Activated naive CD8-positive, alpha-beta T cell treated with anti-CD3 and anti-CD28 coated beads, Interleukin-2, amount 10 ng/mL, durations not matched to agents 7 days and 5 days (primary cell): ENCODE measurements around the gene ABHD2. TPM values are rescaled to one million over a fixed set of nuclear protein-coding genes. Genes with fewer than 3 reads are reported as not detected.

ENCODE experiments used
- ATAC-seq: fragments of 150-1000 bp; cut with Tn5 transposase; one replicate; pipeline ENCODE4 v1.10.0; 2021; ENCODE audit warnings: low read depth, moderate library complexity
- POLR2A ChIA-PET: fragments of 350-600 bp; sonication (Branson Sonifier 250); formaldehyde crosslinking; loops from one replicate; lab custom pipeline; 2021; ENCODE audit warnings: antibody characterized with exemption; lab: Charles Lee
- DNase-seq: peaks from one replicate; pipeline ENCODE4 v3.0.0; 2021
- H3K27ac Mint-ChIP-seq: one replicate; pipeline ENCODE4 v1.8.0; 2022; ENCODE audit warnings: mild to moderate bottlenecking, mixed read lengths
- H3K27me3 Mint-ChIP-seq: one replicate; pipeline ENCODE4 v1.8.0; 2022; ENCODE audit warnings: mild to moderate bottlenecking, moderate library complexity, mixed read lengths
- H3K36me3 Mint-ChIP-seq: one replicate; pipeline ENCODE4 v1.8.0; 2021; ENCODE audit warnings: mild to moderate bottlenecking, mixed read lengths
- H3K4me1 Mint-ChIP-seq: one replicate; pipeline ENCODE4 v1.8.0; 2021; ENCODE audit warnings: mixed read lengths
- H3K4me3 Mint-ChIP-seq: one replicate; pipeline ENCODE4 v1.8.0; 2022; ENCODE audit warnings: mild to moderate bottlenecking, moderate library complexity, mixed read lengths
- H3K9me3 Mint-ChIP-seq: one replicate; pipeline ENCODE4 v1.8.0; 2021; ENCODE audit warnings: mixed read lengths
- total RNA-seq, 2 experiments: library from RNA; stranded (reverse); gene quantifications; one replicate each; pipeline ENCODE4 v1.2.3, GENCODE V29; 2021

ABHD2 gene
- total RNA-seq, 2 experiments from 2014 or later = 54.1 to 62.8 TPM

DNA sequence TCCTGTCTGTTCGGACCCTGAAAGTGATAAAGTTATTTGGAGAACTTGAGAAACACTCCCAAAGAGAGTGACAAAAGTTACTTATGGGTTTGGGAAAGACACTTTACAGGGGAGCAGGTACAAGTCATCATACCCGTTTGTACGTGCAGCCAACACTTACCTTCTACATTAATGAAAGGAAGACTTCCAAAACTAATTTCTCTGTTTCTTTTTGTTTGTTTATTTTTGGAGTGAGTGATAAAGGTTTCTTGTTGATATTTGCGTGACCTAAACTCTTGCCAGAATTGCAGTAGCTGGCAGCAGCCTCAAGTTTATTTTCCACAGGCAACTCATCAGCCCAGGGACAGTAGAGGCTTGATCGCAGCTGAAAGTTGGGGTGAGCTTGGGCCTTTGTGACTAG lies 8.4 kb downstream of the ABHD2 start:
- POLR2A ChIA-PET = interaction anchor here (0.8 kb wide), 1 partner anchor 9 kb away, joined by 4 read pairs; the partner anchor contains the start of gene ABHD2
- Mint-ChIP-seq H3K27me3 (no peaks in the 10 kb centered on the region), H3K36me3 (peaks cover 14% of the 10 kb centered on the region), H3K9me3 (no peaks in the 10 kb centered on the region), H3K4me3 (no peak overlapping the region), H3K4me1 (peaks cover 10% of the 10 kb centered on the region), H3K27ac (no peak overlapping the region)
- ATAC-seq = no peak
- DNase-seq = no peak

DNA sequence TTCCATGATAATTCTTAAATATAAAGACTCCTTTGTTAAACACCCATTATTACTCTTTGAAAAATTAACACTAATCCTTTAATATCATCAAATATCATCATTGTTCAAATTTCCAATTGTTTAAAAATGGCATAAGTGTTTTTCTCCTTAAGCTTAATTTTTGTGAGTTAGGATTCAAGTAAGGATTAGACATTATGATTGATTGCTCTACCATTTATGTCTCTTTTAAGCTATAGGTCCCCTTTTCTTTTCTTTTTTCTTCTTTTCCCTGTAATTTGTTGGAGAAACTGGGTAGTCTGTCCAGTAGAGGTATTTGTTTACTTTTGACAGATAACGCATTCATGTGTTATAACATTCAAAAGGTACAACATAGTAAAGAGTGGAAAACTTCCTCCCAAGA lies 9.1 kb downstream of the ABHD2 start:
- Mint-ChIP-seq H3K27me3 (no peaks in the 10 kb centered on the region), H3K4me3 (no peak overlapping the region), H3K27ac (no peak overlapping the region), H3K36me3 (peaks cover 15% of the 10 kb centered on the region), H3K9me3 (no peaks in the 10 kb centered on the region), H3K4me1 (peaks cover 9% of the 10 kb centered on the region)
- POLR2A ChIA-PET = interaction anchor here (1.6 kb wide), 1 partner anchor 9 kb away, joined by 6 read pairs; the partner anchor contains the start of gene ABHD2
- DNase-seq (no peak), ATAC-seq (no peak)

- POLR2A ChIA-PET = interaction anchor here (0.7 to 1.6 kb wide), 2 partner anchors 10 to 102 kb away, joined by 3 to 6 read pairs; partner anchors contain the start of gene ABHD2
- H3K4me1 Mint-ChIP-seq = peaks cover 9% of the 10 kb centered on the region
- H3K27me3 Mint-ChIP-seq = no peaks in the 10 kb centered on the region
- H3K4me3 Mint-ChIP-seq = no peak overlapping the region
- DNase-seq (no peak), ATAC-seq (no peak)
- no peak overlapping the region for H3K27ac Mint-ChIP-seq
- H3K36me3 Mint-ChIP-seq = peaks cover 17% of the 10 kb centered on the region
- no peaks in the 10 kb centered on the region for H3K9me3 Mint-ChIP-seq
These were observed 10.0 kb downstream of the ABHD2 start for GRCh38 chr15:89098281-89098680.

GRCh38 chr15:89099968-89100367 lies 11.7 kb downstream of the ABHD2 start:
- Mint-ChIP-seq H3K27me3 (no peaks in the 10 kb centered on the region), H3K9me3 (no peaks in the 10 kb centered on the region), H3K4me3 (no peak overlapping the region), H3K27ac (no peak overlapping the region), H3K4me1 (peaks cover 6% of the 10 kb centered on the region), H3K36me3 (peaks cover 10% of the 10 kb centered on the region)
- POLR2A ChIA-PET = interaction anchor here (0.7 kb wide), 1 partner anchor 851 kb away, joined by 3 read pairs; no protein-coding TSS in a partner anchor
- ATAC-seq (no peak), DNase-seq (no peak)

- Mint-ChIP-seq H3K4me3 (no peak overlapping the region), H3K27ac (peak overlapping the region; percentile 31), H3K9me3 (no peaks in the 10 kb centered on the region), H3K27me3 (no peaks in the 10 kb centered on the region), H3K4me1 (peaks cover 5% of the 10 kb centered on the region), H3K36me3 (peaks cover 15% of the 10 kb centered on the region)
- ATAC-seq (no peak), DNase-seq (no peak)
- POLR2A ChIA-PET = no interaction called here
These were observed 13.3 kb downstream of the ABHD2 start for GRCh38 chr15:89101302-89102193.

- ATAC-seq (no peak), DNase-seq (no peak)
- Mint-ChIP-seq H3K4me1 (peaks cover 7% of the 10 kb centered on the region), H3K4me3 (no peak overlapping the region), H3K36me3 (peaks cover 19% of the 10 kb centered on the region), H3K9me3 (no peaks in the 10 kb centered on the region), H3K27ac (no peak overlapping the region), H3K27me3 (no peaks in the 10 kb centered on the region)
- POLR2A ChIA-PET = no interaction called here
These were observed 15.4 kb downstream of the ABHD2 start for GRCh38 chr15:89103481-89104171.

DNA sequence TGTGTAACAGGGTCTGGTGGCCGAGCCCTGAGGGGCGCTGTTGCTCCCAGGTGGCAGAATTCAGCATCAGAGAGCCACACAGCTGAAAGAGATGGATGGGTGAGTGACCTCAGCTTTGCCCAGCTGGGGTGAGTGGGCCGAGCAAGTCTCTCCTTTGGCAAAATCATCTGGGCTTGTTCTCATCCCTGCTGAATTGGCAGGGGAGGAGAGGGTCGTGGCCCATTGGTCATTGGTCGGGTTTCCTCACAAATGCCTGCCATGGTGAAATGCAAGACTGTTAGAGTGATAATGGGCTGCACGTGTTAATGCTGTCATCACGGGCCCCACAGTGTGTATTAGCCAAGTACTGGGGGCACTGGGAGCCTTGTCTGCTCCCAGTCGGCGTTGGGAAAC lies 15.9 kb downstream of the ABHD2 start:
- Mint-ChIP-seq H3K4me3 (no peak overlapping the region), H3K27ac (no peak overlapping the region), H3K9me3 (no peaks in the 10 kb centered on the region), H3K36me3 (peaks cover 18% of the 10 kb centered on the region), H3K4me1 (peaks cover 7% of the 10 kb centered on the region), H3K27me3 (no peaks in the 10 kb centered on the region)
- no peak for ATAC-seq
- no peak for DNase-seq
- POLR2A ChIA-PET = no interaction called here

- no peak for DNase-seq
- Mint-ChIP-seq H3K27me3 (no peaks in the 10 kb centered on the region), H3K36me3 (peaks cover 15% of the 10 kb centered on the region), H3K4me1 (peaks cover 7% of the 10 kb centered on the region), H3K27ac (no peak overlapping the region), H3K4me3 (no peak overlapping the region), H3K9me3 (no peaks in the 10 kb centered on the region)
- POLR2A ChIA-PET = no interaction called here
- ATAC-seq = no peak
These were observed 16.9 kb downstream of the ABHD2 start for GRCh38 chr15:89105147-89105546.

DNA sequence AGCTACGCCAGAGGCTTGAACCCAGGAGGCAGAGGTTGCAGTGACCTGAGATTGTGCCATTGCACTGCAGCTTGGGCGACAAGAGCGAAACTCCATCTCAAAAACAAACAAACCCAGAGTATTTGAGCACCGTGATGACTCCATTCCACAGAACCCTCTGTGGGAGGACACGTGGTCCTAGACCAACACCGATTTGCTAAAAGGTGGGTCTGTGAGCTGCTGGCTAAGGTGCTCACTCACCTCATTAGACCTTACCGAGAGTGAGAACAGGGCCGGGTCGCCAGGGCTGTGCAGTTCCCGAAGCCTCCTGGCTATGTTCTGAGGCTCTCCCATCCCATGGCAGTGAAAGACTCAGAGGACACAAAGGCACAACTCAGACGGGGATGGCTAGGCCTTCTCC lies 17.9 kb downstream of the ABHD2 start:
- DNase-seq = no peak

GRCh38 chr15:89107984-89108383 lies 19.7 kb downstream of the ABHD2 start:
- H3K4me3 Mint-ChIP-seq = no peak overlapping the region
- H3K27me3 Mint-ChIP-seq = no peaks in the 10 kb centered on the region
- H3K36me3 Mint-ChIP-seq = peaks cover 9% of the 10 kb centered on the region
- H3K9me3 Mint-ChIP-seq = no peaks in the 10 kb centered on the region
- no peak overlapping the region for H3K27ac Mint-ChIP-seq
- POLR2A ChIA-PET = interaction anchor here (0.6 kb wide), 1 partner anchor 192 kb away, joined by 4 read pairs; no protein-coding TSS in a partner anchor
- peaks cover 13% of the 10 kb centered on the region for H3K4me1 Mint-ChIP-seq
- DNase-seq (no peak), ATAC-seq (no peak)

More for the DNA sequence above, 17.9 kb downstream of the ABHD2 start:
- Mint-ChIP-seq H3K4me1 (peaks cover 7% of the 10 kb centered on the region), H3K4me3 (no peak overlapping the region), H3K36me3 (peaks cover 15% of the 10 kb centered on the region), H3K9me3 (no peaks in the 10 kb centered on the region), H3K27ac (no peak overlapping the region), H3K27me3 (no peaks in the 10 kb centered on the region)
- POLR2A ChIA-PET = no interaction called here
- no peak for ATAC-seq

DNA sequence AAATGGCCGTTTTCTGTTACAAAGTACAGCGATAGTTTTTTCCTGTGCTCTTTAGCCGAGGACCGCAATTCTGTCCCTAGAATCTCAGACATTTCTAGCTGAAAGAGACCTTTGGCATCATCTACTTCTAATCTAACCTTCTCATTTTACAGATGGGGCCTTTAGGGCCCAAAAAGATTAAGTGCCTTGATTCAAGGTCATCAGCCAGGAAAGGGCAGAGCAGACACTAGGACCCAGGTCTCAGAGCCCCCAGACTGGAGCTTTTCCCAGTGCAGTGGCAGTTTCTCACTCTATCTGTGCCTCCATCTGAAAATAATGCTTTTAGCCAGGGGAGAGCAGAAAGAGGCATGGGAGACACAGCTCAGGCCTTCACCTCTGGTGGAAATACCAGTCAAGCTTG lies 20.6 kb downstream of the ABHD2 start:
- Mint-ChIP-seq H3K36me3 (peaks cover 9% of the 10 kb centered on the region), H3K4me1 (peaks cover 16% of the 10 kb centered on the region), H3K9me3 (no peaks in the 10 kb centered on the region), H3K27me3 (no peaks in the 10 kb centered on the region), H3K27ac (no peak overlapping the region), H3K4me3 (no peak overlapping the region)
- POLR2A ChIA-PET = no interaction called here
- ATAC-seq (no peak), DNase-seq (no peak)

- H3K36me3 Mint-ChIP-seq = peaks cover 9% of the 10 kb centered on the region
- DNase-seq (no peak), ATAC-seq (no peak)
- no peak overlapping the region for H3K27ac Mint-ChIP-seq
- POLR2A ChIA-PET = no interaction called here
- no peaks in the 10 kb centered on the region for H3K27me3 Mint-ChIP-seq
- peaks cover 16% of the 10 kb centered on the region for H3K4me1 Mint-ChIP-seq
- H3K4me3 Mint-ChIP-seq = no peak overlapping the region
- no peaks in the 10 kb centered on the region for H3K9me3 Mint-ChIP-seq
These were observed 21.0 kb downstream of the ABHD2 start for GRCh38 chr15:89109238-89109637.

GRCh38 chr15:89110060-89110459 lies 21.8 kb downstream of the ABHD2 start:
- H3K36me3 Mint-ChIP-seq = peaks cover 9% of the 10 kb centered on the region
- H3K27ac Mint-ChIP-seq = no peak overlapping the region
- no peaks in the 10 kb centered on the region for H3K9me3 Mint-ChIP-seq
- DNase-seq = no peak
- H3K27me3 Mint-ChIP-seq = no peaks in the 10 kb centered on the region
- H3K4me1 Mint-ChIP-seq = peaks cover 16% of the 10 kb centered on the region
- no peak overlapping the region for H3K4me3 Mint-ChIP-seq
- POLR2A ChIA-PET = no interaction called here
- ATAC-seq = no peak
